GM12878 (cell line): ENCODE measurements around the gene CPNE4. TPM values are rescaled to one million over a fixed set of nuclear protein-coding genes. Genes with fewer than 3 reads are reported as not detected.

Experiments
- CEBPZ ChIP-seq: fragments of 150-350 bp; IDR thresholded peaks from 2 replicates; pipeline ENCODE4 v1.6.1; 2016; ENCODE audit warnings: low read depth, low read length
- EED ChIP-seq: sonication (generic); IDR thresholded peaks from 2 replicates; pipeline ENCODE4 v1.6.1; 2016; ENCODE audit warnings: antibody characterized with exemption, low read depth
- ELK1 ChIP-seq: IDR thresholded peaks from 2 replicates; pipeline ENCODE4 v1.6.1; 2012; ENCODE audit warnings: low read depth, low read length, improper control_type of control experiment
- HDGF ChIP-seq: fragments of 450-650 bp; IDR thresholded peaks from 2 replicates; pipeline ENCODE4 v1.6.1; 2016; ENCODE audit warnings: antibody characterized with exemption
- IRF4 ChIP-seq: IDR thresholded peaks from 2 replicates; pipeline ENCODE4 v1.6.1; 2011; ENCODE audit warnings: low read depth, low read length
- JUNB ChIP-seq: IDR thresholded peaks from 2 replicates; pipeline ENCODE4 v1.6.1; 2016; ENCODE audit warnings: antibody characterized with exemption, mild to moderate bottlenecking
- MTA2 ChIP-seq: fragments of 450-650 bp; IDR thresholded peaks from 2 replicates; pipeline ENCODE4 v1.6.1; 2016; ENCODE audit warnings: low read depth, mild to moderate bottlenecking, moderate library complexity
- NFIC ChIP-seq: IDR thresholded peaks from 2 replicates; pipeline ENCODE4 v1.6.1; 2012; ENCODE audit warnings: low read depth, mild to moderate bottlenecking, inconsistent platforms, low read length, moderate library complexity
- NFYB ChIP-seq: IDR thresholded peaks from 2 replicates; pipeline ENCODE4 v1.6.1; 2011; ENCODE audit warnings: low read depth, mild to moderate bottlenecking, low read length, improper control_type of control experiment, moderate library complexity; ENCODE audit not compliant: insufficient read depth
- NR2C1 ChIP-seq: fragments of 450-650 bp; IDR thresholded peaks from 2 replicates; pipeline ENCODE4 v1.6.1; 2017; ENCODE audit warnings: antibody characterized with exemption, mild to moderate bottlenecking, moderate library complexity
- PRDM15 ChIP-seq: fragments of 450-650 bp; formaldehyde crosslinking; IDR thresholded peaks from 2 replicates; pipeline ENCODE4 v1.4.0; 2020; ENCODE audit warnings: mild to moderate bottlenecking, moderate library complexity
- RFX5 ChIP-seq: IDR thresholded peaks from 2 replicates; pipeline ENCODE4 v1.6.1; 2011; ENCODE audit warnings: low read depth, low read length, improper control_type of control experiment
- SKIL ChIP-seq: fragments of 450-650 bp; IDR thresholded peaks from 2 replicates; pipeline ENCODE4 v1.6.1; 2017; ENCODE audit warnings: mild to moderate bottlenecking, low read depth, inconsistent platforms; ENCODE audit not compliant: poor library complexity, severe bottlenecking
- SMAD1 ChIP-seq: fragments of 450-650 bp; IDR thresholded peaks from 2 replicates; pipeline ENCODE4 v1.6.1; 2018; ENCODE audit warnings: mild to moderate bottlenecking, low read depth; ENCODE audit not compliant: partially characterized antibody
- ZBED1 ChIP-seq: IDR thresholded peaks from 2 replicates; pipeline ENCODE4 v1.6.1; 2016; ENCODE audit warnings: borderline replicate concordance
- ZBTB4 ChIP-seq: fragments of 450-650 bp; formaldehyde crosslinking; IDR thresholded peaks from 2 replicates; pipeline ENCODE4 v1.4.0; 2022; ENCODE audit warnings: mild to moderate bottlenecking, moderate library complexity
- polyA plus RNA-seq, 11 experiments: library from polyadenylated mRNA; depleted of rRNA in 4 of 11; unstranded in 6 of 11; stranded (reverse) in 5 of 11; fragments of >200 nt; fragmentation: Nextera tagmentation in 4 of 11; fragmentation: Illumina TruSeq in 1 of 11; extraction: Ambion mirVana in 4 of 11; extraction: Trizol in 1 of 11; gene quantifications; 1 replicate in 1 of 11; 2 replicates in 10 of 11; pipeline versions ENCODE4 v1.2.1 to v1.2.3, GENCODE V29; 2011 to 2016; ENCODE audit warnings: inconsistent platforms in 2 of 11, missing spikeins in 2 of 11, low read depth in 1 of 11
- total RNA-seq, 4 experiments: library from RNA; depleted of rRNA in 3 of 4; stranded (reverse); fragments of >200 nt in 3 of 4; fragmentation: Illumina TruSeq in 1 of 4; extraction: Trizol in 1 of 4; gene quantifications; 2 replicates each; pipeline versions ENCODE4 v1.2.1 to v1.2.3, GENCODE V29; 2013 to 2021

Gene CPNE4
- total and polyA plus RNA-seq, 10 of the 15 experiments (the other 5 are each of a cell fraction or from before 2014, with no cell fraction given) = 0.17 to 1.9 (median 0.48) TPM; not detected in 1

- TF ChIP-seq SKIL (peak; percentile 28), EED (no peak), ELK1 (no peak), SMAD1 (no peak), NFIC (0 out of 2 replicates have a peak, but pooled peaks have one; percentile 25), NFYB (0 out of 2 replicates have a peak, but pooled peaks have one; percentile 43), RFX5 (no peak), JUNB (peak; percentile 57), NR2C1 (no peak), CEBPZ (no peak), HDGF (no peak), MTA2 (peak; percentile 67; the same call in 1 of the 2 replicates), PRDM15 (CRISPR knock-in tag) (no peak), ZBED1 (no peak), ZBTB4 (CRISPR knock-in tag) (no peak), IRF4 (peak; percentile 28; the same call in 1 of the 2 replicates)
Measured at GRCh38 chr3:131630097-131630496, 404.7 kb downstream of the CPNE4 start (continued).
